Measurements from ENCODE around the gene RPLP1.

DNA sequence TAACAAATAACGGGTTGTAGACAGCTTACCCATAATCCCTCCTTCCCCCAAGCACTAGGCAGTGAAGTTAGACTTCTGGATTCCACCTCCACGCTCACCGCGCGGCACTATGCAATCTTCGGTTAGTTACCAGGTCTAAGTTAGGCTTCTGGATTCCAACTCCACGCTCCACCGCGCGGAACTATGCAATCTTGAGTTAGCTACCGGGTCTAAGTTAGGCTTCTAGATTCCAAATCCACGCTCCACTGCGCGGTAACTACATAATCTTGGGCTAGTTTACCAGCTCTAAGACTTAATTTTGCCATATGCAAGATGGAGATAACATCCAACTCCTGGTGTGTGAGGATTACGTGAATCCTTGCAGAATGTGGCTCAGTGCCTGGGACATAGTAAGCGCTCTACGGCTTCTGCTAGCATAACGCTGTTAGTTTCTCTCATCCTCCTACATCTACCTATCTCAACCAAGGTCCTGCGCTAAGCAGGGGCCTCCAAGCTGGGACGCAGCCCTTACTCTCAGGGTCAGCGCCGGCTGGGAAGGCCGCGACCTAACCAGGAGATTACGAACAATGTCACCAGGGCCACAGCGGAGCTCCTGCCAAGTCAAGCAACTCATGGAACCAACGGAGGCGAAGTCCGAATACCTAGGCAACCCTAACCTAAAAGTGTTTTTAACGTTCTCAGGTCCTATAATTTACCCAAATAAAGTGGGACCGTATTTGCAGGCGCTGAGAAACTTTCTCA lies 497 bp upstream of the RPLP1 start:
- TF ChIP-seq, protein P1, sequence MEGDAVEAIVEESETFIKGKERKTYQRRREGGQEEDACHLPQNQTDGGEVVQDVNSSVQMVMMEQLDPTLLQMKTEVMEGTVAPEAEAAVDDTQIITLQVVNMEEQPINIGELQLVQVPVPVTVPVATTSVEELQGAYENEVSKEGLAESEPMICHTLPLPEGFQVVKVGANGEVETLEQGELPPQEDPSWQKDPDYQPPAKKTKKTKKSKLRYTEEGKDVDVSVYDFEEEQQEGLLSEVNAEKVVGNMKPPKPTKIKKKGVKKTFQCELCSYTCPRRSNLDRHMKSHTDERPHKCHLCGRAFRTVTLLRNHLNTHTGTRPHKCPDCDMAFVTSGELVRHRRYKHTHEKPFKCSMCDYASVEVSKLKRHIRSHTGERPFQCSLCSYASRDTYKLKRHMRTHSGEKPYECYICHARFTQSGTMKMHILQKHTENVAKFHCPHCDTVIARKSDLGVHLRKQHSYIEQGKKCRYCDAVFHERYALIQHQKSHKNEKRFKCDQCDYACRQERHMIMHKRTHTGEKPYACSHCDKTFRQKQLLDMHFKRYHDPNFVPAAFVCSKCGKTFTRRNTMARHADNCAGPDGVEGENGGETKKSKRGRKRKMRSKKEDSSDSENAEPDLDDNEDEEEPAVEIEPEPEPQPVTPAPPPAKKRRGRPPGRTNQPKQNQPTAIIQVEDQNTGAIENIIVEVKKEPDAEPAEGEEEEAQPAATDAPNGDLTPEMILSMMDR (IDR thresholded peaks at IDR 0.05), result no peak
- no peak for TF ChIP-seq POLR2A (IDR thresholded peaks at IDR 0.05)

Measured in heart left ventricle (tissue), 13 donors.